Measurements from ENCODE around the gene UGT8. TPM values are rescaled to one million over a fixed set of nuclear protein-coding genes. Genes with fewer than 3 reads are reported as not detected.

The UGT8 gene
- total and polyA plus RNA-seq, 7 donors: under 0.01 to 13.6 (median 1.5) TPM; not detected in 1

- no peak overlapping the region for H3K4me3 ChIP-seq
- no peak overlapping the region for H3K27ac ChIP-seq
- intact Hi-C loops (cut with DNase I): no loop called here
- no peaks in the 10 kb centered on the region for H3K36me3 ChIP-seq
- H3K4me1 ChIP-seq: no peaks in the 10 kb centered on the region
- 77 to 84% methylated on average over 1 of the region's 1 CpG for WGBS, 2 donors
- no peak for DNase-seq
- H3K27me3 ChIP-seq: no peaks in the 10 kb centered on the region
- H3K9me3 ChIP-seq: no peaks in the 10 kb centered on the region
- TF ChIP-seq, protein P1, sequence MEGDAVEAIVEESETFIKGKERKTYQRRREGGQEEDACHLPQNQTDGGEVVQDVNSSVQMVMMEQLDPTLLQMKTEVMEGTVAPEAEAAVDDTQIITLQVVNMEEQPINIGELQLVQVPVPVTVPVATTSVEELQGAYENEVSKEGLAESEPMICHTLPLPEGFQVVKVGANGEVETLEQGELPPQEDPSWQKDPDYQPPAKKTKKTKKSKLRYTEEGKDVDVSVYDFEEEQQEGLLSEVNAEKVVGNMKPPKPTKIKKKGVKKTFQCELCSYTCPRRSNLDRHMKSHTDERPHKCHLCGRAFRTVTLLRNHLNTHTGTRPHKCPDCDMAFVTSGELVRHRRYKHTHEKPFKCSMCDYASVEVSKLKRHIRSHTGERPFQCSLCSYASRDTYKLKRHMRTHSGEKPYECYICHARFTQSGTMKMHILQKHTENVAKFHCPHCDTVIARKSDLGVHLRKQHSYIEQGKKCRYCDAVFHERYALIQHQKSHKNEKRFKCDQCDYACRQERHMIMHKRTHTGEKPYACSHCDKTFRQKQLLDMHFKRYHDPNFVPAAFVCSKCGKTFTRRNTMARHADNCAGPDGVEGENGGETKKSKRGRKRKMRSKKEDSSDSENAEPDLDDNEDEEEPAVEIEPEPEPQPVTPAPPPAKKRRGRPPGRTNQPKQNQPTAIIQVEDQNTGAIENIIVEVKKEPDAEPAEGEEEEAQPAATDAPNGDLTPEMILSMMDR (IDR thresholded peaks at IDR 0.05): no peak
- TF ChIP-seq EP300 (IDR thresholded peaks at IDR 0.05) (no peak), POLR2A (IDR thresholded peaks at IDR 0.05) (no peak), POLR2AphosphoS5 (IDR thresholded peaks at IDR 0.05) (no peak)
Measured at GRCh38 chr4:114677346-114677979, 78.9 kb downstream of the UGT8 start.

DNA sequence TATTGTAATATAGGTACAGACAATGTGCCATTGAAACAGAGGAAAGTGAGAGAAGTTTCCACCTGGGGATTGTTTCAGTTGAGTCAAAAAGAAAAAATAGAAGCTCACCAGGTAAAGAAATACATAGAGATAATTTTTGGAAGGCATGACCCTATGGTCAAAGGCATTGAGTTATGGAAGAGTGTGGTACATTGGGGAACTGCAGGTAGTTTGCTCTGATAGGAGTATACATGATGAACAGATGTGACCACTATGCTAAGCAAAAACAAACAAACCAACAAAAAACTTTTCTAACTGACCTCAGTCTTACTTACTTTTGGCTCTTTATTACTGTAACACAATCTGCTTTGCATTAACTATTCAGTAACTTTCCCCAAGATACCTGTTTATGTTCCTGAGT, 85.9 kb downstream of the UGT8 start:
- Histone ChIP-seq H3K27me3 (no peaks in the 10 kb centered on the region), H3K4me1 (no peaks in the 10 kb centered on the region), H3K36me3 (no peaks in the 10 kb centered on the region), H3K27ac (no peak overlapping the region), H3K4me3 (no peak overlapping the region), H3K9me3 (no peaks in the 10 kb centered on the region)
- intact Hi-C loops (cut with DNase I): no loop called here
- no peak for DNase-seq
- no peak for TF ChIP-seq POLR2AphosphoS5 (IDR thresholded peaks at IDR 0.05)
- no peak for TF ChIP-seq POLR2A (IDR thresholded peaks at IDR 0.05)
- TF ChIP-seq, protein P1 (IDR thresholded peaks at IDR 0.05): no peak
- no peak for TF ChIP-seq EP300 (IDR thresholded peaks at IDR 0.05)

DNA sequence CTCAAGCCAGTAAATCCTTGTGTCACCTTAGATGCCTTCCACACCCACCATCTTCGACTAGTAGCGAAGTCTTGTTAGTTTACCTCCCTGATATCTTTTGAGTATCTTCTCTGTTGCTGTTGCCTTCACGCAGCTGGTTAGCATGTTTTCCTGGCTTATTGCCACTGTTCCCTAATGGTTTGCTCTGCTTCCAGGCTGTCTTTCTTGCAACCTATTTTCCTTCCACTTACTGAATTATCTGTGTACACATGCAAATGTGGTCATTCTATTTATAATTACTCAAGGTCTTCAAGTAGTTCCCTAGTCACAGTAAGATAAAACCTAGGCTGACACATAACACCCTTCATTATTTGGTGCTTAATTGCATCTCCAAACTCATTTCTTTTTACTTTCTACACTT, 89.5 kb downstream of the UGT8 start:
- 85 to 86% methylated on average over 3 of the region's 3 CpGs for WGBS, 2 donors

GRCh38 chr4:114690571-114690970, 92.0 kb downstream of the UGT8 start:
- H3K9me3 ChIP-seq: no peaks in the 10 kb centered on the region
- intact Hi-C loops (cut with DNase I): loop anchor here (10.0 kb wide), 1 partner anchor 306 kb away; no protein-coding TSS in a partner anchor
- no peak overlapping the region for H3K4me3 ChIP-seq

More for the DNA sequence above, 89.5 kb downstream of the UGT8 start:
- Histone ChIP-seq H3K36me3 (no peaks in the 10 kb centered on the region), H3K9me3 (no peaks in the 10 kb centered on the region), H3K4me1 (no peaks in the 10 kb centered on the region), H3K27ac (no peak overlapping the region), H3K4me3 (no peak overlapping the region), H3K27me3 (no peaks in the 10 kb centered on the region)
- no peak for DNase-seq
- intact Hi-C loops (cut with DNase I): no loop called here
- TF ChIP-seq EP300 (IDR thresholded peaks at IDR 0.05): no peak
- no peak for TF ChIP-seq POLR2AphosphoS5 (IDR thresholded peaks at IDR 0.05)
- TF ChIP-seq, protein P1 (IDR thresholded peaks at IDR 0.05): no peak

More at GRCh38 chr4:114690571-114690970, 92.0 kb downstream of the UGT8 start:
- no peak for TF ChIP-seq POLR2A (IDR thresholded peaks at IDR 0.05)
- TF ChIP-seq EP300 (IDR thresholded peaks at IDR 0.05): no peak
- TF ChIP-seq, protein P1 (IDR thresholded peaks at IDR 0.05): no peak
- no peak for TF ChIP-seq POLR2AphosphoS5 (IDR thresholded peaks at IDR 0.05)
- no peaks in the 10 kb centered on the region for H3K27me3 ChIP-seq
- no peak for DNase-seq
- no peak overlapping the region for H3K27ac ChIP-seq
- H3K4me1 ChIP-seq: no peaks in the 10 kb centered on the region
- no peaks in the 10 kb centered on the region for H3K36me3 ChIP-seq
